Activated CD4-positive, alpha-beta T cell treated with anti-CD3 and anti-CD28 coated beads for 48 hours (primary cell): ENCODE data around the gene RALY.

ENCODE experiments used
- DNase-seq: peaks from one replicate; pipeline ENCODE4 v3.0.0-alpha.2; 2020

The RALY gene

DNA sequence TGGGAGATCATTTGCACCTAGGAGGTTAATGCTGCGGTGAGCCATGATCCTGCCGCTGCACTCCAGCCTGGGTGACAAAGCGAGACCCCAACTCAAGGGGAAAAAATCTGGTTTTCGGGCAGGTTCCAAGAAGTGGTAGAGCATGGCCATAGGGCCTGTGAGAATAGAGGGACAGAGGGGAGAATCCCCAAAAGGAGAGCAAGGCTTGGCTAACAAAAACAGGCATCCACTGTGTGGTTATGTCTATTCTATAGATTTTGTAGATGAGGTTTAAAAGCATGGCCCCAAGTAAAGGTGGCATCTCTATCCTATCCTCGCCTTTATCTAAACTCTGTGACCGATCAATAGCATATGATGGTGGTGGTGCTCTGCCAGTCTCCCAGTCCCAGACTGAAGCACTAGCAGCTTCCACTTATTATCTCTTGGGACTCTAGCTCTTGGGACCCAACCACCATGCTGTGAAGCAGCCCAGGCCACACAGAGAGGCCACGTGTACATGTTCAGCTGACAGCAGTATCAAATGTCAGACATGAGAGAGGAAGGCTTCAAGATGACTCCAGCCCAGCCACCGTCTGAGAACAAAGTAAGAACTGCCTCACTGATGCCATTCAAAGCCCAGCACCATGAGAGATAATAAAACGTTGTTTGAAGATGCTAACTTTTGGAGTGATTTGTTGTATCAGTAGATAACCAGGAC, 90.7 kb downstream of the RALY start:
- DNase-seq: no peak

GRCh38 chr20:34085544-34086040, 91.9 kb downstream of the RALY start:
- no peak for DNase-seq

DNA sequence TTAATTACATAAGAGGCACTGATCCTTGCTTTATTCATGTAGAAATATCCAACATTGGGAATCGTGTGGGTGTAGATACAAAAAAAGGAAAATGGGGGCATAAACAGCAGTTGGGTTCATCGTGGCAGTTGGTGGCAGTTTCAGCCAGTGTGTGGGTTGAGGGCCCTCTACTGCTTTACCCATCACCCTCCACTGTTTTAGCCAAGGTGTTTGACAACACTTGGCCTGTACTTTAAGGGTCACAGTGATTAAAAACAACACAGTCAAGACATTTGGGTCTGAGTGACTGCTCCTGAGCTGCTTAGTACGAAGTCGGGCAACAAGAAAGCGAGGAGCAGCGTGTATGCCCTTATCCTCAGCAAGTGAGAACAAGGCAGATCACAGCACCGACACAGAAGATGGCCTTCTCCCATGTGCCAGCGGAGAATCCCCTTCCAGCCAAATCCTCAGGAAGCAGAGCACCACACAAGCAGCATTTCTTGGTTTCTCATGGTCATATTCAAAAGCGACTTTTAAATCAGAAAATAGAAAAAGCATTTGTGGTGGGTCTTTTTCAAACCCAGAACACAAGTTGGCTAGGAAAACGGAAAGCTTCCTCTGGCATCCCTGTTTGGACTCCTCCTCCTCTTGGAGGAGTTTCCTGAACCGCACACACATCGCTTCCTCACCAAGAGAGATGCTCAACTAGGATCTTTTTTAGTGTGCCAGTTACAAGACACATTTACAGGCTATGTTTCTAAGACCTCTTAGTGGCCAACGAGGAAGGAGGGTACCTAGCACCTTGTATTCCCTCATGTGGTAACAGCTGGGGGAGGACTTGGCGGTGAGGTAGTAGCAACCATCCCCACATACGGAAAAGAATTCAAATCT, 94.8 kb downstream of the RALY start:
- DNase-seq: no peak

DNA sequence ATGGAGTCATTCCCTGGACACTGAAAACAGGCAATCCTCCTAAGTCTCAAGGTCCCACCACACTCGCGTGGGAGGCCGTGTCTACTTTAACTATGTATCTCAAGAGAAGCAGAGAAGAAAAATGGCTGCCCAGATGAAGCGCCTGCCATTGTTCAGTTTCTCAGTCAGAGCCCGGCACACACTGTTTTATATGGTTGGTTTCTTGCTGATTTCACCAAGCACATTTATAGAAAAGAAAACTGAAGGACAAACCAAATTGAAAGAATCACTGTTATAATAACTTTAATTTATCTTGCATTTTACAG, 95.4 kb downstream of the RALY start:
- no peak for DNase-seq

- no peak for DNase-seq
These were observed 96.1 kb downstream of the RALY start for GRCh38 chr20:34089655-34090345.

- DNase-seq: no peak
These were observed 96.9 kb downstream of the RALY start for GRCh38 chr20:34090645-34091044.

GRCh38 chr20:34091637-34092200, 98.0 kb downstream of the RALY start:
- DNase-seq: no peak

DNA sequence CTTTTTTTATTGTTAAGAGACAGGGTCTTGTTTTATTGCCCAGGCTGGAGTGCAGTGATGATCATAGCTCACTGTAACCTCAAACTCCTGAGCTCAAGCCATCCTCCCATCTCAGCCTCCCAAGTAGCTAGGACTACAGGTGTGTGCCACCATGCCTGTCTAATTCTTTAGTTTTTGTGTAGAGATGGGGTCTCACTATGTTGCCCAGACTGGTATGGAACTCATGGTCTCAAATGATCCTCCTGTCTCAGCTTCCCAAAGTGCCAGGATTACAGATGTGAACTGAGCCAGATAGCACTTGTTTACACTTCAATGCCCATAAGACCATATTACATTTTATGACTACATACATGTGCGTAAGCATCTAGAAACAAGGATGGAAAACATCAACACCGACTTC, 100.2 kb downstream of the RALY start:
- no peak for DNase-seq

GRCh38 chr20:34095825-34096224, 102.1 kb downstream of the RALY start:
- no peak for DNase-seq

DNA sequence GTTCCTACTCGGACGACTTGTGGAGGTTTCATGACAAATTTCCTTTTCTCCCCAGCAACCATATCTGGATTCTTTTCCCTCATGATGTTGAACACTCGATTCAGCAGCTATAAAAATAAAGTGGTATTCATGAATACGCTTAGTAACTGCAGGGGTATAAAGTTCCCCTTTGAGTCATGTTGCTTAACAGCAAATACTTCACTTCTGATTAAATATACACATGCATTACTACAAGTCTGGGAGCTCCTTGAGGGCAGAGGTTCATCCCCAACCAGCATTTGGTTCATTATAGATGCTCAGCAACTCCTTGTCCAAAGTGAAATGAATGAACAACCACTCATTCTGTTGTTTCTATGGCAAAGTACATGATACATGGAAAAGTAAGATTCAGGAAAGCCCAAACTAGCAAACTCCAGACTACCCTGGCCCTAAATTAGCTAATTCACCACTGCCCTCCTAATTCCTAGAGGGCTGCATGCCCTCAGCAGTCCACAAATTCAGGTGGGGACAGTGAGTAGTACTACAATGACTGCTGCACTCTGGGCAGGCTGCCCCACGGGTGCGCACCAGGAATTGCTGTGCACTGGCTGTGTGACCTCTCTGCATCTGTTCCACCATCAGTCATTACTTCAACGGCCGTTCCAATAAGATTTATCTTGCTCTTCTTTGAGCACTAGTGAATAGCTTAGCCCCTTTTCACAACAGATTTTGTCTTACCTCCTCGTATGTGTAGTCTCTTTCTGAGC, 103.2 kb downstream of the RALY start:
- no peak for DNase-seq

GRCh38 chr20:34098570-34098969, 104.9 kb downstream of the RALY start:
- DNase-seq: no peak

- DNase-seq: no peak
These were observed 106.0 kb downstream of the RALY start for GRCh38 chr20:34099675-34100074.

DNA sequence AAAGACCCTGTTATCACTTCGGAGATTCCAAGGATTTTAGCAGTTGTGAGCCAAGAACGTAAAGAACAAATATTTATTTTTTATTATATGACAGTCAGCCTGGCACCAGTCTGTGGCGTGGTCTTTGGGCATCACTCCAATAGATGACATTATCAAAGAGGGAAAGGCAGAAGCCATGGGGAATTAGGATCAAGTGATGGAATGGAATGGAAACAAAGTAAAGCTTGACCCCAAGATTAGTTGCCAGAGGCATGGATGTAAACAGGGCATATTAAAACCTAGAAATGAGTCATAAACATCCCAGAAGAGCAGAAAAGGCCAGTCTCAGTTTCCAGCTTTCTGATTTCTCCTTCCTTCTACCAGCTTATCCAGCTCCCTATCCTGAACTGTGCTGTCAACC, 106.9 kb downstream of the RALY start:
- no peak for DNase-seq

GRCh38 chr20:34102342-34102741, 108.6 kb downstream of the RALY start:
- no peak for DNase-seq

GRCh38 chr20:34104059-34104458, 110.3 kb downstream of the RALY start:
- DNase-seq: no peak

DNA sequence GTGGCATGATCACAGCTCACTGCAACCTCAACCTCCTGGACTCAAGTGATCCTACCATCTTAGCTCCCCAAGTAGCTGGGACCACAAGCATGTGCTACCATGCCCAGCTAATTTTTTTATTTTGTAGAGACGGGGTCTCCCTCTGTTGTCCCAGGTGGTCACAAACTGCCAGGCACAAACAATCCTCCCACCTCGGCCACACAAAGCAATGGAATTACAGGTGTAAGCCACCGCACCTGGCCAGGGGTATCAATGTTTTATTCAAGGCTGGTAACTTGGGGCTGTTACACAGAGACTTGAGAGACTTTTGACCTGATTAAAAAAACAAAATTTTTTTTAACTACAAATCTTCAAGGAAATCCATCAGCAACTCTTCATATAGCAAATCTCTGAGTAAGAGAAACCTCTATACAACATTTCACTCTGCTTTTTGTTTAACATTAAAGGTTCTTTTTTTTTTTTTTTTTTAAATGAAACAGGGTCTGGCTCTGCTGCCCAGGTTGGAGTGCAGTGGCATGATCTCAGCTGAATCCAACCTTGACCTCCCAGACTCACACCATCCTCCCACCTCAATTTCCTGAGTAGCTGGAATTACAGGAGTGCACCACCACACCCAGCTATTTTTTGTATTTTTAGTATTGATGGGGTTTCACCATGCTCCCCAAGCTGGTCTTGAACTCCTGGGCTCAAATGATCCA, 112.4 kb downstream of the RALY start:
- no peak for DNase-seq

- DNase-seq: no peak
These were observed 115.0 kb downstream of the RALY start for GRCh38 chr20:34108616-34109174.

GRCh38 chr20:34109442-34109841, 115.7 kb downstream of the RALY start:
- DNase-seq: no peak

DNA sequence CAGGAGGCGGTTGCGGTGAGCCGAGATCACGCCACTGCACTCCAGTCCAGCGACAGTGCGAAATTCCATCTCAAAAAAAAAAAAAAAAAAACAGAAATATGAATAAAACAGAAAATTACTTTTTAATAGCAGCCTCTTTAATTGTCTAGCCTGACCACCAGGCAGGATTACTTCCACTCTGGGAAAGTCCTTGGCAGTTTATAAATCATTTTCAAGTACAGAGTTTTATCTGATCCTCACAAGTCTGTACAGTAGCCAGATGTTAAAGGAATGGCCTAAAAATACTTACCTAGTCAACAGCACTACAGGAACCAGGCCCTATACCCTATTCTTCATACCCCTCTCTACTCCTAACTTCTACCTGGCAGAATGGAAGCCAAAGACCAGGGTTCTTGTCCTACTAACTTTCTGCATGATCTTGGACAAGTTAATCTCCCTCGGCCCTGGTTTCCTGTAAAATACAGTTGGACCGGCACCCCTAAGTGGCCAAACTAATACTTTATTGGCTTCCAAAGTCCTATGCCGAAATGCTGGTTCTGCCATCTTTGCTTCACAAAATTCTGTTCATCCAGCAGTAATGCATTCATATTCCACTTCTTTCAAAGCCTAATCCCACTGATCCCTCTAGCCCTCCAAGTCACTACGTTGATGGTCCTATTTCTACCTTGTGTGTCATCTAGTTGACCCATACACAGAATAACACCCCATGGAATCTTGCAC, 116.5 kb downstream of the RALY start:
- no peak for DNase-seq

GRCh38 chr20:34110745-34111641, 117.3 kb downstream of the RALY start:
- peak; percentile 18 for DNase-seq
